Measurements from ENCODE around the gene IGFL3.
"Not testable (repeated sequence)": the region's sequence is repeated elsewhere in the genome, so short reads cannot be mapped to it uniquely, and the experiment has no call there.

Gene IGFL3

GRCh38 chr19:46112527-46112926 lies 12.0 kb downstream of the IGFL3 start:
- no peaks in the 10 kb centered on the region for H3K79me2 ChIP-seq (ENCODE audit: control insufficient read depth, low read length)
- no peak overlapping the region for H3K27ac ChIP-seq (ENCODE audit: low read depth, low read length)
- peaks cover 24% of the 10 kb centered on the region for H3K27me3 ChIP-seq (ENCODE audit: control insufficient read depth, low read length)
- no peaks in the 10 kb centered on the region for H3K4me1 ChIP-seq (ENCODE audit: control insufficient read depth, low read length)
- H3K4me3 ChIP-seq (ENCODE audit: low read length), result no peak overlapping the region
- no peaks in the 10 kb centered on the region for H4K20me1 ChIP-seq (ENCODE audit: control insufficient read depth, insufficient read depth, low read depth, low read length)
- TF ChIP-seq EZH2phosphoT487 (IDR thresholded peaks at IDR 0.05; ENCODE audit: borderline replicate concordance, low read length), result no peak
- TF ChIP-seq, protein P1, sequence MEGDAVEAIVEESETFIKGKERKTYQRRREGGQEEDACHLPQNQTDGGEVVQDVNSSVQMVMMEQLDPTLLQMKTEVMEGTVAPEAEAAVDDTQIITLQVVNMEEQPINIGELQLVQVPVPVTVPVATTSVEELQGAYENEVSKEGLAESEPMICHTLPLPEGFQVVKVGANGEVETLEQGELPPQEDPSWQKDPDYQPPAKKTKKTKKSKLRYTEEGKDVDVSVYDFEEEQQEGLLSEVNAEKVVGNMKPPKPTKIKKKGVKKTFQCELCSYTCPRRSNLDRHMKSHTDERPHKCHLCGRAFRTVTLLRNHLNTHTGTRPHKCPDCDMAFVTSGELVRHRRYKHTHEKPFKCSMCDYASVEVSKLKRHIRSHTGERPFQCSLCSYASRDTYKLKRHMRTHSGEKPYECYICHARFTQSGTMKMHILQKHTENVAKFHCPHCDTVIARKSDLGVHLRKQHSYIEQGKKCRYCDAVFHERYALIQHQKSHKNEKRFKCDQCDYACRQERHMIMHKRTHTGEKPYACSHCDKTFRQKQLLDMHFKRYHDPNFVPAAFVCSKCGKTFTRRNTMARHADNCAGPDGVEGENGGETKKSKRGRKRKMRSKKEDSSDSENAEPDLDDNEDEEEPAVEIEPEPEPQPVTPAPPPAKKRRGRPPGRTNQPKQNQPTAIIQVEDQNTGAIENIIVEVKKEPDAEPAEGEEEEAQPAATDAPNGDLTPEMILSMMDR (IDR thresholded peaks at IDR 0.05; ENCODE audit: low read depth, low read length, poor library complexity, severe bottlenecking), result no peak
- H3F3A ChIP-seq (ENCODE audit: control insufficient read depth, insufficient read depth), result no peaks in the 10 kb centered on the region
- no peaks in the 10 kb centered on the region for H3K36me3 ChIP-seq (ENCODE audit: control insufficient read depth, low read length)
- H3K4me2 ChIP-seq (ENCODE audit: low read length), result no peak overlapping the region
- no peaks in the 10 kb centered on the region for H3K9me3 ChIP-seq (ENCODE audit: control insufficient read depth, insufficient read depth, low read length)
- H3K9me2 ChIP-seq (replicated peaks; ENCODE audit: control insufficient read depth, low read length), result no peaks in the 10 kb centered on the region

DNA sequence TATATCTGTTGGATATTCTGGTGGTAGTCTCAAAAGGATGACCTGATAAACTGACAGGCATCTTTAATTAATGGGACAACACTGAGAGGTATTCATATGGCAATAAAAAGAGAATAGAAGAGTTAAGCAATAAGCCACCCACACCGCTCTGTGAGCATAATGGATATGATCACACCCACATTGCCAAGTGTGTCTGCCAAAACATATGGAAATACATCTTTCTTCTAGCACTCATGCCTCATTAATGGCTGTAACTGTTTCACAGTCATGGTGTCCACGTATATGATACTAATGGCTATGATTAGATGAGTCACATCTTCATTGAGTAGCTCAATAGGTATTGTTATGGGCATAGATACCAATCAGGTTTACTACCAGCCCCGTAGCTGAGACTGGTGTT lies 13.1 kb downstream of the IGFL3 start:
- Histone ChIP-seq H3K9me2 (replicated peaks; ENCODE audit: control insufficient read depth, low read length) (no peaks in the 10 kb centered on the region), H3K27ac (ENCODE audit: low read depth, low read length) (no peak overlapping the region), H3K9me3 (ENCODE audit: control insufficient read depth, insufficient read depth, low read length) (no peaks in the 10 kb centered on the region), H4K20me1 (ENCODE audit: control insufficient read depth, insufficient read depth, low read depth, low read length) (no peaks in the 10 kb centered on the region), H3K4me3 (ENCODE audit: low read length) (no peak overlapping the region), H3F3A (ENCODE audit: control insufficient read depth, insufficient read depth) (no peaks in the 10 kb centered on the region), H3K4me1 (ENCODE audit: control insufficient read depth, low read length) (no peaks in the 10 kb centered on the region), H3K4me2 (ENCODE audit: low read length) (no peak overlapping the region), H3K36me3 (ENCODE audit: control insufficient read depth, low read length) (no peaks in the 10 kb centered on the region), H3K27me3 (ENCODE audit: control insufficient read depth, low read length) (peaks cover 24% of the 10 kb centered on the region), H3K79me2 (ENCODE audit: control insufficient read depth, low read length) (no peaks in the 10 kb centered on the region)
- no peak for TF ChIP-seq EZH2phosphoT487 (IDR thresholded peaks at IDR 0.05; ENCODE audit: borderline replicate concordance, low read length)
- TF ChIP-seq, protein P1 (IDR thresholded peaks at IDR 0.05; ENCODE audit: low read depth, low read length, poor library complexity, severe bottlenecking), result no peak

DNA sequence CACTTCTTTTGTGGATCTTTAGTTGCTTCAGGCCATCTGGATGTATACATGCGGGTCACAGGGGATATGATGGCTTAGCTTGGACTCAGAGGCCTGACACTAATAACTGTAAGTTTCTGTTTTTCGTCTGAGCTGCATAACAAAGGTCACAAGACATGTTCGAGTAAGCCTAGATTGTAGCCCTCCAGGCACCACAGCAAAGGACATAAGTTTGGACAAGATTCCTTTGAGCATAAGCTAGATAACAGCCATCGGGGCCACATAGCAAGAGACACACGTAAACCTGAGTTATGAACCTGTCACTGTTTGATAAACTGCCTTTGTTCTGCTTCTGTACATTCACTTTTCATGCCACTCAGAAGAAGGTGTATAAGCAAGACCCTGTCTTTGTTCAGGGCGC lies 14.6 kb downstream of the IGFL3 start:
- peaks cover 21% of the 10 kb centered on the region for H3K27me3 ChIP-seq (ENCODE audit: control insufficient read depth, low read length)
- H3K79me2 ChIP-seq (ENCODE audit: control insufficient read depth, low read length), result no peaks in the 10 kb centered on the region
- TF ChIP-seq, protein P1 (IDR thresholded peaks at IDR 0.05; ENCODE audit: low read depth, low read length, poor library complexity, severe bottlenecking), result no peak
- no peak for TF ChIP-seq EZH2phosphoT487 (IDR thresholded peaks at IDR 0.05; ENCODE audit: borderline replicate concordance, low read length)
- H3K4me1 ChIP-seq (ENCODE audit: control insufficient read depth, low read length), result no peaks in the 10 kb centered on the region
- H3K36me3 ChIP-seq (ENCODE audit: control insufficient read depth, low read length), result no peaks in the 10 kb centered on the region
- no peaks in the 10 kb centered on the region for H3K9me2 ChIP-seq (replicated peaks; ENCODE audit: control insufficient read depth, low read length)
- no peak overlapping the region for H3K27ac ChIP-seq (ENCODE audit: low read depth, low read length)
- no peaks in the 10 kb centered on the region for H3F3A ChIP-seq (ENCODE audit: control insufficient read depth, insufficient read depth)
- H4K20me1 ChIP-seq (ENCODE audit: control insufficient read depth, insufficient read depth, low read depth, low read length), result no peaks in the 10 kb centered on the region
- no peak overlapping the region for H3K4me3 ChIP-seq (ENCODE audit: low read length)
- no peak overlapping the region for H3K4me2 ChIP-seq (ENCODE audit: low read length)
- H3K9me3 ChIP-seq (ENCODE audit: control insufficient read depth, insufficient read depth, low read length), result no peaks in the 10 kb centered on the region

DNA sequence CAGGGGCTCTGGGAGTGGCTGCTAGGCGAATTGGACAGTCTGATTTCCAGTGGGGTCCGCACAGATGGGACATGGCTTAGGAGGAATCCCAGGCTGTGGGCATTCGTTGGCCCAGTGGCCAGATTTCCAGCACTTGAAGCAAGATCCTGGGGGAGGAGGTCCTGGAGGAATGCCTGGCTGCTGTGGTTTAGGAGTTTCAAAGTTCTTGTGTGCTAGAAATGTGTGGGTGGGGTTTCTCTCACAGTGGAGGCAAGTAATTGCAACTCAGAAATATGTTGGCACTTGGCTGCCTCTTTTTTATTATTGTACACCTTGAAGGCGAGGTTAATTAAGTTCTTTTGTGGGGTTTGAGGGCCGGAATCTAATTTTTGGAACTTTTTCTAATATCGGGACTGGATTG lies 17.1 kb downstream of the IGFL3 start:
- H3K9me2 ChIP-seq (replicated peaks; ENCODE audit: control insufficient read depth, low read length), result no peaks in the 10 kb centered on the region
- no peaks in the 10 kb centered on the region for H3K4me1 ChIP-seq (ENCODE audit: control insufficient read depth, low read length)
- peaks cover 12% of the 10 kb centered on the region for H3K27me3 ChIP-seq (ENCODE audit: control insufficient read depth, low read length)
- H3K36me3 ChIP-seq (ENCODE audit: control insufficient read depth, low read length), result no peaks in the 10 kb centered on the region
- H4K20me1 ChIP-seq (ENCODE audit: control insufficient read depth, insufficient read depth, low read depth, low read length), result no peaks in the 10 kb centered on the region
- H3K79me2 ChIP-seq (ENCODE audit: control insufficient read depth, low read length), result no peaks in the 10 kb centered on the region
- no peak overlapping the region for H3K27ac ChIP-seq (ENCODE audit: low read depth, low read length)
- no peaks in the 10 kb centered on the region for H3K9me3 ChIP-seq (ENCODE audit: control insufficient read depth, insufficient read depth, low read length)
- no peaks in the 10 kb centered on the region for H3F3A ChIP-seq (ENCODE audit: control insufficient read depth, insufficient read depth)
- H3K4me3 ChIP-seq (ENCODE audit: low read length), result no peak overlapping the region
- H3K4me2 ChIP-seq (ENCODE audit: low read length), result no peak overlapping the region
- no peak for TF ChIP-seq EZH2phosphoT487 (IDR thresholded peaks at IDR 0.05; ENCODE audit: borderline replicate concordance, low read length)

DNA sequence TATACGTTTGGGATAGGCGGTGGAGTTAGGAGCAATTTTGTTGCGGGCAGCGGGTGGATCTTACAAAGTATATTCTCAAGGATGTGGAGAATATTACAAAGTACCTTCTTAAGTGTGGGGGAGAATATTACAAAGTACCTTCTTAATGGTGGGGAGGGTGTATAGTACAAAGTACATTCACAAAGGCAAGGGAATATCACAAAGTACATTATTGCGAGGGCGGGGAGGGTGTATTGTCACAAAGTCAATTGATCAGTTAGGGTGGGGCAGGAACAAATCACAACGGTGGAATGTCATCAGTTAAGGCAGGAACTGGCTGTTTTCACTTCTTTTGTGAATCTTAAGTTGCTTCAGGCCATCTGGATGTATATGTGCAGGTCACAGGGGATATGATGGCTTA lies 22.2 kb downstream of the IGFL3 start:
- H3K9me2 ChIP-seq (replicated peaks; ENCODE audit: control insufficient read depth, low read length); H3K4me3 ChIP-seq (ENCODE audit: low read length); H3K9me3 ChIP-seq (ENCODE audit: control insufficient read depth, insufficient read depth, low read length): not testable (repeated sequence)

More for the DNA sequence above, 22.2 kb downstream of the IGFL3 start:
- not testable (repeated sequence) for H3K4me1 ChIP-seq (ENCODE audit: control insufficient read depth, low read length); H3K36me3 ChIP-seq (ENCODE audit: control insufficient read depth, low read length); H3K27ac ChIP-seq (ENCODE audit: low read depth, low read length); H3K27me3 ChIP-seq (ENCODE audit: control insufficient read depth, low read length); H3F3A ChIP-seq (ENCODE audit: control insufficient read depth, insufficient read depth); H3K4me2 ChIP-seq (ENCODE audit: low read length); H4K20me1 ChIP-seq (ENCODE audit: control insufficient read depth, insufficient read depth, low read depth, low read length); H3K79me2 ChIP-seq (ENCODE audit: control insufficient read depth, low read length)
